ENCODE results near the gene ZCCHC2. TPM values are rescaled to one million over a fixed set of nuclear protein-coding genes. Genes with fewer than 3 reads are reported as not detected.
A peak's percentile ranks its signal among the peaks of the same experiment; 100 is the strongest.

The ZCCHC2 gene
- total and polyA plus RNA-seq, 7 donors: 4.4 to 23.5 (median 14.4) TPM

GRCh38 chr18:62576271-62576670 lies 53.4 kb downstream of the ZCCHC2 start:
- peaks cover 0 to 36% (median 13%) of the 10 kb centered on the region in 4 donors for H3K4me1 ChIP-seq
- peaks cover 20 to 39% (median 24%) of the 10 kb centered on the region in 4 donors for H3K36me3 ChIP-seq
- 89 to 94% methylated on average over 9 of the region's 9 CpGs for WGBS, 2 donors
- no peaks in the 10 kb centered on the region for H3K27me3 ChIP-seq
- H3K27ac ChIP-seq: peak overlapping the region in 2 of 4 donors; percentile 15 to 69
- DNase-seq: no peak
- TF ChIP-seq POLR2A (IDR thresholded peaks at IDR 0.05) (no peak), POLR2AphosphoS5 (IDR thresholded peaks at IDR 0.05) (peak in 1 of 4 donors; percentile 10), EP300 (IDR thresholded peaks at IDR 0.05) (peak in 1 of 4 donors; percentile 49)
- TF ChIP-seq, protein P1, sequence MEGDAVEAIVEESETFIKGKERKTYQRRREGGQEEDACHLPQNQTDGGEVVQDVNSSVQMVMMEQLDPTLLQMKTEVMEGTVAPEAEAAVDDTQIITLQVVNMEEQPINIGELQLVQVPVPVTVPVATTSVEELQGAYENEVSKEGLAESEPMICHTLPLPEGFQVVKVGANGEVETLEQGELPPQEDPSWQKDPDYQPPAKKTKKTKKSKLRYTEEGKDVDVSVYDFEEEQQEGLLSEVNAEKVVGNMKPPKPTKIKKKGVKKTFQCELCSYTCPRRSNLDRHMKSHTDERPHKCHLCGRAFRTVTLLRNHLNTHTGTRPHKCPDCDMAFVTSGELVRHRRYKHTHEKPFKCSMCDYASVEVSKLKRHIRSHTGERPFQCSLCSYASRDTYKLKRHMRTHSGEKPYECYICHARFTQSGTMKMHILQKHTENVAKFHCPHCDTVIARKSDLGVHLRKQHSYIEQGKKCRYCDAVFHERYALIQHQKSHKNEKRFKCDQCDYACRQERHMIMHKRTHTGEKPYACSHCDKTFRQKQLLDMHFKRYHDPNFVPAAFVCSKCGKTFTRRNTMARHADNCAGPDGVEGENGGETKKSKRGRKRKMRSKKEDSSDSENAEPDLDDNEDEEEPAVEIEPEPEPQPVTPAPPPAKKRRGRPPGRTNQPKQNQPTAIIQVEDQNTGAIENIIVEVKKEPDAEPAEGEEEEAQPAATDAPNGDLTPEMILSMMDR (IDR thresholded peaks at IDR 0.05): no peak
- intact Hi-C loops (cut with DNase I): no loop called here
- no peak overlapping the region for H3K4me3 ChIP-seq
- H3K9me3 ChIP-seq: no peaks in the 10 kb centered on the region

- Histone ChIP-seq H3K9me3 (no peaks in the 10 kb centered on the region), H3K27me3 (no peaks in the 10 kb centered on the region), H3K4me1 (peaks cover 0 to 36% (median 13%) of the 10 kb centered on the region in 4 donors), H3K27ac (peak overlapping the region in 3 of 4 donors; percentile 15 to 69 (median 49)), H3K4me3 (peak overlapping the region in 1 of 4 donors; percentile 27), H3K36me3 (peaks cover 19 to 32% (median 21%) of the 10 kb centered on the region in 4 donors)
- TF ChIP-seq POLR2AphosphoS5 (IDR thresholded peaks at IDR 0.05): no peak
- TF ChIP-seq EP300 (IDR thresholded peaks at IDR 0.05): no peak
- TF ChIP-seq, protein P1 (IDR thresholded peaks at IDR 0.05): no peak
- no peak for TF ChIP-seq POLR2A (IDR thresholded peaks at IDR 0.05)
- WGBS, 2 donors: 75 to 83% methylated on average over 9 of the region's 9 CpGs
- no peak for DNase-seq
- intact Hi-C loops (cut with DNase I): no loop called here
Observed at GRCh38 chr18:62576845-62577512, 54.2 kb downstream of the ZCCHC2 start.

GRCh38 chr18:62577765-62578164 lies 54.9 kb downstream of the ZCCHC2 start:
- intact Hi-C loops (cut with DNase I): no loop called here
- Histone ChIP-seq H3K4me3 (no peak overlapping the region), H3K4me1 (peaks cover 0 to 36% (median 13%) of the 10 kb centered on the region in 4 donors), H3K27ac (peak overlapping the region in 3 of 4 donors; percentile 15 to 69 (median 49)), H3K36me3 (peaks cover 15 to 25% (median 21%) of the 10 kb centered on the region in 4 donors), H3K9me3 (no peaks in the 10 kb centered on the region), H3K27me3 (no peaks in the 10 kb centered on the region)
- no peak for TF ChIP-seq POLR2A (IDR thresholded peaks at IDR 0.05)
- TF ChIP-seq EP300 (IDR thresholded peaks at IDR 0.05): no peak
- TF ChIP-seq, protein P1 (IDR thresholded peaks at IDR 0.05): no peak
- no peak for TF ChIP-seq POLR2AphosphoS5 (IDR thresholded peaks at IDR 0.05)
- no peak for DNase-seq
- 27 to 50% methylated on average over 2 of the region's 2 CpGs for WGBS, 2 donors

- intact Hi-C loops (cut with DNase I): no loop called here
- H3K36me3 ChIP-seq: peaks cover 15 to 24% (median 18%) of the 10 kb centered on the region in 4 donors
- TF ChIP-seq POLR2A (IDR thresholded peaks at IDR 0.05): no peak
- TF ChIP-seq POLR2AphosphoS5 (IDR thresholded peaks at IDR 0.05): no peak
- TF ChIP-seq, protein P1 (IDR thresholded peaks at IDR 0.05): no peak
- TF ChIP-seq EP300 (IDR thresholded peaks at IDR 0.05): no peak
Observed at GRCh38 chr18:62578980-62579511, 56.2 kb downstream of the ZCCHC2 start.

More at GRCh38 chr18:62578980-62579511, 56.2 kb downstream of the ZCCHC2 start:
- Histone ChIP-seq H3K4me3 (no peak overlapping the region), H3K27me3 (no peaks in the 10 kb centered on the region), H3K4me1 (peaks cover 0 to 39% (median 15%) of the 10 kb centered on the region in 4 donors), H3K9me3 (no peaks in the 10 kb centered on the region), H3K27ac (peak overlapping the region in 3 of 4 donors; percentile 37 to 69 (median 57))
- WGBS, 2 donors: 36 to 69% methylated on average over 13 of the region's 13 CpGs
- DNase-seq: no peak

Measured in sigmoid colon (tissue), 7 donors.